ENCODE data around the gene ATF5. TPM values are rescaled to one million over a fixed set of nuclear protein-coding genes. Genes with fewer than 3 reads are reported as not detected.

The ATF5 gene
- polyA plus RNA-seq, 1 donor = 28.8 TPM

- no peak for DNase-seq
Measured at GRCh38 chr19:49894879-49895565, 34.0 kb upstream of the ATF5 start.

DNA sequence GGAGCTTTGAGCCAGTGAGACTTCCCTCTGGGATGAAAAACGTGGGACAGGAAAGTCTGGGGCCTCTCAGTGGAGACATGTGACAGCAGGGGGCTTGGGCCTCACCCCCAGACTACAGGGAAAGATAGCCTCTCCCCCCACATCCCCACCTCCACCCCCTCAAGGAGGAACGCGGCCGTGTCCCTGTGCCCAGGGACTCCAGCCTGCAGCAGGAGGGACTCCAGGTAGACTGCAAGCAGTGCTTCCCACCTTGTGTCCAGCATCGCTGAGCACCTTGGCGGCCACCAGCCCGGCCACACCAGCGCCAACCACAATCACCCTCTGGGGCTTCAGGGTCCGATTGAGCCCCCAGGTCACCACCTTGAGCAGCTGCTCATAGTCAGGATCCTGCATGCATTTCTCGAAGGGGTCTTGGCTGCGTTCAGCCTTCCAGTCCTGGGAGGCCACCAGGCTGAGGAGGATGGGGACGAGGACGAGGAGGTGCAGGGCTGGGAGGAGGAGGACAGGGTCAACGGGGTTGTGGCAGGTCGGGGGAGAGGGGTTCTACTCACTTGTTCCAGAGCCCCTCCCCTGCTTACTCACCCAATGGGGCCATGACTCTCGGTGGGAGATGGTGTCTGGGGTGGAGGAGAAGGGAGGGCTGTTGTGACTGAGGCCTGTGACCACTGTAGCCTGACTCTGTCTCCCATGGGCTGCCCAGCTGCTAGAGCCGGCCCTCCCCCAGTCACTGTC lies 33.3 kb upstream of the ATF5 start:
- DNase-seq = no peak

DNA sequence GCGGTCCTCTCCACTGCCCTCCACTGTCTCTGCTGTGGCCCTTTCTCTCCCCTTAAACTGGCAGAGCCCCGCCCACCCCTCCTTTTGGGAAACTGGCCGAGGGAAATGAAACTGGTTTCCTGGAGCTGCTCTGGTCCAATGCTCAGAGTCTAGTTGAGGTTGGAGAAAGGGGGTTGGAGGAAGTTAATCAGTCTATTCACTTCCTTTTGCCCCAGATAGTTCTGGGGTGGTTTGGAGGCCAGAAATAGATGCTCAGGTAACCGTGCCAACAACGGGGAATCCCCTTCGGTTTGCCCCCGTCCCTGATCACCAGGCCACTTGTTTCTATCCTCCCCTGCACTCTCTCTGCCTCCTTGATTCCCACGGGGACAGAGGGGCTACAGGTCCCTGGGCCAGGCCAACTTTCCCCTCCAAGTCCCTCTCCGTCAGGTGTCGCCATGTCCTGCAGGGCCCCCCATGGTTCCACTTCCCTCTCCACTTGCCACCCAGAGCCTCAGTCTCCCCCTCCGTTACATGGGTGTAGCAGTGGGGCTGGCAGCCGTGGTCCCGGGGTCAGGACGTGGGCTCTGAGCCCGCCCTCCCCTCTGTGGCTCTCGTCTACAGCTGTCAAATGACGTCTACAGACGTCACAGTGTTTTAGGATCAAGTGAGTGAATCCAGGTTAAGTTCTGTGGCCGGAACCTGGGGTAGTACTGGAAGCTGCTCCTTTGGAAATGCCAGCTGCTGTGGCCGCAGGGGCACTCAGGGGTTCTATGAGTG lies 32.0 kb upstream of the ATF5 start, which contains the start of gene IL4I1:
Gene IL4I1, minus strand, starts transcription at position 25 of the 759 bp plus-strand sequence. CDS start 727 bp downstream, outside the sequence.
- DNase-seq = no peak

GRCh38 chr19:49904136-49904535 lies 24.9 kb upstream of the ATF5 start:
- DNase-seq = no peak

DNA sequence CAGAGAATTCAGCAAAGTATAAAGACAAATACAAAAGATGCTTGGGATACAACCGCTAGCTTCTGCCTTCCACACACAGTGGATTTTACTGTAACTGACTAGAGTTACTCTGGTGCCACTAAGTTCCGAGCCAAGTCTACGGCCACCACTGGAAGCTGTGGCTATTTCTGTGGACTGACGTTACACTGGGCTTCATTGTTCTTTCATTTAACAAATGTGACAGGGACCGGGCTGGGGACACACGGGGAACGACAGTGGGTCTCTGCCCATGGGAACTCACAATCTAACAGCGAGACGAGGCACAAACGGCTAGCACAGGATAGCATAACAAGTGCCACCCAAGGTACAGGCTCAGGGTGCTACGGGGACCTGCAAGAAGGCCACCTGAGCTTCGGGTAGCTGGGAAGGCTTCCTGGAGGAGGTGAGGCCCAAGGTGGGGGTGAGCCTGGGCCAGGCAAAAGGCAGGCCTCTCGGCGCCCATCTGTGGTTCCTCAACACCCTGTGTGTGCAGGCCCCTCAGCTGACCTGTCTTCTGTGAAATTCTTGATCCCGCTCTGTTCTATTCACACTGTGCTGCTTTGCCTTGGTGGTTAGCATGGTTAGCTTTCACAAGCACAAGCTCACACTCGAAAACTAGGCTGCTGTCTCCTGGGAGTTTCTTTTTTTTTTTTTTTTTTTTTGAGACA lies 22.0 kb upstream of the ATF5 start:
- DNase-seq = no peak

DNA sequence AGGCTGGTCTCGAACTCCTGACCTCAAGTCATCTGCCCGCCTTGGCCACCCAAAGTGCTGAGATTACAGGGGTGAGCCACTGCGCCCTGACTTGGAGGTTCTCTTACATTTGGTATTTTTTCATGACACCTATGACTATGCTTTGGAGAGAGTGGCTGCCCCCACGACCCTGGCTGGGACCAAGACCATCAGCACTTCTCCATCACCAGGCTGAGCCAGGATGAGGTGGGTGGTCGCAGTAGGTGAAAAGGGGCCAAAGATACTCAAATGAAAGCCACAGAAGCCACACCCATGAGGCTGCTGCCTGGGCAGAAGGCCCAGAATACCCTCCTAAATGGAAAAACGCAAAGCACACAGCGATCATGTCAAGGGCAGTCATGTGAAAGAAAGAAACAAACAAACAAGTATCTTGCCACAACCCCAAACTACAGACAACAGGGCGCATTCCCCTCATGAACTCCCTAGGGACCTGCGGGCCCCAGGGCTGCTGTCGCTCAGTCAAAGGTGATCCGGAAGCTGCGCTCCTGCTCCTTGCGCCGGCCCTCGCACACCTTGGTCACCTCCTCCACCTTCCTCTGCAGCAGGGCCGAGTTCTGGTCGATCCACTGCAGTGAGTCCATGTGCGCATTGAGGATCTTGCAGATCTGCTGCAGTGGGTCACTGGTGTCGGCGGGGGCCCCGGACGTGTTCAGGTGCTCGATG lies 21.1 kb upstream of the ATF5 start:
- no peak for DNase-seq

GRCh38 chr19:49908480-49909420 lies 20.3 kb upstream of the ATF5 start:
- DNase-seq = no peak

DNA sequence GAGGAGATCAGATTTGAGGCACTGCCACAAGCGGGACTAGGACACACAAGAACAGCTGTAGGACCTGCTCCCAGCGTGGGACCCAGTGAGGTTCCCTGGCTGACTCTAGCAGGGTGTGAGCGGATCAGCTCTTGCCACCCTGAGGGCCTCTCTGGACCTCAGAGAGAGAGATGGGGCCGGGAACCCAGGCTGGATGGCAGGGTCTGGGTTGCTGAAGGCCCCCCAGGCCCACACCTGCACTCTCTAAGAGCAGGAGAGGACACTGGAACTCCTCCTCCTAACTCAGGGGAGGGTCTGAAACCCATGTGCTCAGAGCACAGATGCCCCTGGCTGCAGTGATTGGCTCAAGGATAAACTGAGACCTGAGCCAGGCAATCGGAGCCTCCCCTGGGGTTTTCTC lies 18.8 kb upstream of the ATF5 start:
- DNase-seq = no peak

- DNase-seq = no peak
Measured at GRCh38 chr19:49911381-49912145, 17.4 kb upstream of the ATF5 start.

GRCh38 chr19:49912965-49913685 lies 15.9 kb upstream of the ATF5 start:
- no peak for DNase-seq

- no peak for DNase-seq
Measured at GRCh38 chr19:49913720-49914119, 15.3 kb upstream of the ATF5 start.

DNA sequence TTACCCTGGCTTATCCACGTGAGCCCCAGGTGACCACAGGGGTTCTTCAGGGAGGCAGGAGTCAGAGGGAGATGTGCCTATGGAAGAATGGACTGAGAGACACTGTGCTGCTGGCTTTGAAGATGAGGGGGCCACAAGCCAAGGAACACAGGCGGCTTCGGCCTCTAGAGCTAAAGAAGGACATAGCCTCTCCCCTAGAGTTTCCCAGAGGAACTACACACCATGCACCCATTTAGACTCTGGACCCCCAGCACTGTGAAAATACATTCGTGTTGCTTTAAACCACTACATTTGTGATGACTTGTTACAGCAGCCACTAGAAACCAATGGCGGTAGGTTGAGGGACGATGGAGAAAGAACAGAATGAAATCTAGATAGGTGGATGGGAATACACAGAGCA lies 13.7 kb upstream of the ATF5 start:
- DNase-seq = no peak

DNA sequence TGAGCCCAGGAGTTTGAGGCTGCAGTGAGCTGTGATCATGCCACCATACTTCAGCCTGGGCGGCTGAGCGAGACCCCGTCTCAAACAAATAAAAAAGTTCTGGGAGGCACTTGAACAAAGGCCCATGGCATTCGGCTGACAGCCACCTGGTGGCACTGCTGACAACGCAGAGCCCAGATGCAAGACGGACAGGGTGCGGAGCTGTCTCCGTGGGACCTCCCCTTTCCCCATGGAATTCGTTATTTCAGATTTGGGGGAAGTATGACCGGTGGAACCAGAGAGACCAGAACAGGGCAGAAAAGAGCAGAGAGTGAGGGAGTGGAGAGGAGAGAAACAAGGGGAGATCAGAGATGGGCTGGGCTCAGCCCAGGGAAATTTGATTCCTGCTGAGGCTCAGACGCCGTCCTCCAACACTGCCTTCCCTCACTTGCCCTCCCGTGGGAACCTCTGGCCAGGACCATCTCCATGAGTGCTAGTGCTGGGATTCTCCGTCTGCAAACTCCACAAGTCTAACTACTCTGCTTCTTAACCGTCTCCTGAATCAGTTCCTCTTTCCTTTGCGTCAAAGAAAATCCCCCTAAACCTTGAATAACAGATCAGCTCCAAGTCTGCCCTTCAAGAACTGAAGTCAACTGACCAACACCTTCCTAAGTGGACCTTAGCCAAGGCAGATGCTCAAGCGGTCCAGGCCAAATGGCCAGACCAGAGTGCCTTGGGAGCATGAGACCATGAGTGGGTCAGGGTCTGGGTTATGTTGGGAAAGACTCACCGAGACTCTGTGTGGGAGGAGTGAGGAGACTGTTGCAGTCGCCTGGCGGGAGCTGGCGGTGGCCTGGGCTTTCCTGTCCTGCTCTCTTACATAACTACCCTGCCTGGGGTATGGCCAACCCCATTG lies 11.9 kb upstream of the ATF5 start:
- no peak for DNase-seq

DNA sequence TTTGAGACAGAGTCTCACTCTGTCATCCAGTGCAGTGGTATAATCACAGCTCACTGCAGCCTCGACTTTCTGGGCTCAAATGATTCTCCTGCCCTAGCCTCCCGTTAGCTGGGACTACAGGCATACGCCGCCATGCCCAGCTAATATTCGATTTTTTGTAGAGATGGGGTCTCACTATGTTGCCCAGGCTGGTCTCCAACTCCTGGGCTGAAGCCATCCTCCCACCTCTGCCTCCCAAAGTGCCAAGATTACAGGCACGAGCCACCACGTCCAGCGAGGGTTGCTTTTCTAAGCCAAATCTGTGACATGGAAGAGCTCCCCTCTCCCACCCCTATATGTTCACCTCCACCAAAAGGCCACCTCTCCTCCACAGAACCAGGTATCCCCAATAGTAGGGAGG lies 10.9 kb upstream of the ATF5 start:
- no peak for DNase-seq

- DNase-seq = no peak
Measured at GRCh38 chr19:49920624-49921363, 8.2 kb upstream of the ATF5 start.

DNA sequence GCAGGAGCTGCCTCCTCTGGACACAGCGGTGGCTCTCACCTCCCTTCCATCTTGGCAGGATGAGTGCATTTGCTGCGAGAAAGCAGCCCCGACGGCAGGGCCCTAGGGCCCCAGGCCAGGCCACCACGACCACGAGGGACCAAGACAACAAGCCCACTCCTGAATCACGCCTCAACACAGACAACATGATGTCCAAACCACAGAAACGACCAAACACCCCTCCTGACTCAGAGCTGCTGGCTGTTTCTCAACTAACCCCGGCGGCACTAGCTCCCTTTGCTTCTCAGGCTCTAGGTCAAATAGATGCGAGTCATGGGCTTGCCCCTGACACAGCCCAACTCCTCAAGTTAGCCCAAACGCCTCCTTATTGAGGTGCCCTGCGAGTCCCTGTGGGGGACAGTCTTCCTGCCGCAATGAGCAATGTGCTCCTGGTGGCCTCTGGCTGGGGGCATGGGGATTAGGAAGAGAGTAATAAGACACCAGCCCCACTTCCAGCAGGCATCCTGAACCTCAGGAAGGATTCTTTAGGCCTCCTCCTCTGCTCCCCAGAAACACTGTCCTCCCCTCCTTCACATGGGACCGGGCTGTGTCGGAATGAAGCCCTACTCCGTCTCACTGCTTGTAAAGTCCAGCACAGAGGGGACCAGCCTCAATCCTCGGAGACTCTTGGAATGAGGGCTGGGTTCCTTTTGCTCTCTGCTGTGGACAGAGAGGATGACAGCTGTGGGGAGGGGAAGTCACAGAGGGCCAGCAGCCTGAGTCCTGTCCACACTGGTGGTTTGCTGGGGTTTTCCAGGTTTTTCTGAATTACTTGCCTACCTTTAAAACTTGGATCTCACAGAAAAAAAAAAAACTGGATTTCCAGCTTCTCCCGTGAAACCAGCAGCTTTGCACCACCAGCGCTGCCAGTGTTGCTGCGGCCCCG lies 6.9 kb upstream of the ATF5 start:
- DNase-seq = no peak

Measured in hindlimb muscle (tissue), 1 donor.